GM04504 (cell line): Measurements from ENCODE around the gene ARMC5.
A peak's percentile ranks its signal among the peaks of the same experiment; 100 is the strongest.
"Not testable (repeated sequence)": the region's sequence is repeated elsewhere in the genome, so short reads cannot be mapped to it uniquely, and the experiment has no call there.

Experiments used
- DNase-seq: peaks from one replicate; pipeline ENCODE4 v3.0.0-alpha.2; 2012; ENCODE audit warnings: low read depth

The ARMC5 gene

GRCh38 chr16:31458844-31459686, at the start of gene ARMC5:
Gene ARMC5 (plus strand): TSS chr16:31459501. CDS start chr16:31459525, 24 bp downstream.
- peak; percentile 93 for DNase-seq

- DNase-seq: no peak
These were observed 49.2 kb upstream of the ARMC5 start for GRCh38 chr16:31410082-31410481.

GRCh38 chr16:31411024-31411844, 48.1 kb upstream of the ARMC5 start:
- no peak for DNase-seq

GRCh38 chr16:31412750-31413149, 46.6 kb upstream of the ARMC5 start:
- DNase-seq: no peak

- DNase-seq: no peak
These were observed 45.9 kb upstream of the ARMC5 start for GRCh38 chr16:31413381-31413780.

- no peak for DNase-seq
These were observed 45.4 kb upstream of the ARMC5 start for GRCh38 chr16:31413943-31414342.

GRCh38 chr16:31414706-31415105, 44.6 kb upstream of the ARMC5 start:
- no peak for DNase-seq

- DNase-seq: no peak
These were observed 42.9 kb upstream of the ARMC5 start for GRCh38 chr16:31416371-31416770.

- not testable (repeated sequence) for DNase-seq
These were observed 42.3 kb upstream of the ARMC5 start for GRCh38 chr16:31417036-31417435.

- DNase-seq: no peak
These were observed 41.4 kb upstream of the ARMC5 start for GRCh38 chr16:31417916-31418315.

GRCh38 chr16:31420037-31420436, 39.3 kb upstream of the ARMC5 start:
- DNase-seq: no peak

GRCh38 chr16:31421587-31421986, 37.7 kb upstream of the ARMC5 start:
- no peak for DNase-seq

GRCh38 chr16:31423241-31423640, 36.1 kb upstream of the ARMC5 start:
- DNase-seq: no peak

GRCh38 chr16:31423801-31424200, 35.5 kb upstream of the ARMC5 start:
- no peak for DNase-seq

GRCh38 chr16:31427441-31428278, 31.6 kb upstream of the ARMC5 start:
- DNase-seq: no peak

GRCh38 chr16:31428279-31428597, 31.1 kb upstream of the ARMC5 start, which contains the start of gene COX6A2:
Gene COX6A2 (minus strand): TSS chr16:31428360. CDS start chr16:31428325, 35 bp downstream.
- DNase-seq: no peak

GRCh38 chr16:31428638-31429247, 30.6 kb upstream of the ARMC5 start:
- DNase-seq: no peak

GRCh38 chr16:31429314-31429713, 30.0 kb upstream of the ARMC5 start:
- DNase-seq: no peak

GRCh38 chr16:31429796-31430195, 29.5 kb upstream of the ARMC5 start:
- no peak for DNase-seq

- no peak for DNase-seq
These were observed 28.8 kb upstream of the ARMC5 start for GRCh38 chr16:31430380-31431052.
